Rectal smooth muscle tissue (tissue), 1 donor: ENCODE data around the gene METRN.

Experiments
- H3K27ac ChIP-seq: one replicate; pipeline ENCODE4 v1.7.0; 2013; ENCODE audit warnings: low read depth, low read length, inconsistent platforms
- H3K27me3 ChIP-seq: one replicate; pipeline ENCODE4 v1.7.0; 2013; ENCODE audit warnings: low read length; ENCODE audit not compliant: control insufficient read depth, insufficient read depth
- H3K36me3 ChIP-seq: one replicate; pipeline ENCODE4 v1.7.0; 2013; ENCODE audit warnings: low read length; ENCODE audit not compliant: control insufficient read depth, insufficient read depth
- H3K4me1 ChIP-seq: one replicate; pipeline ENCODE4 v1.7.0; 2013; ENCODE audit warnings: low read length; ENCODE audit not compliant: control insufficient read depth, insufficient read depth
- H3K4me3 ChIP-seq: one replicate; pipeline ENCODE4 v1.7.0; 2013; ENCODE audit warnings: low read length
- H3K9ac ChIP-seq: one replicate; pipeline ENCODE4 v1.7.0; 2013; ENCODE audit warnings: low read length

METRN gene

GRCh38 chr16:673399-673991 is 41.4 kb upstream of the METRN start:
- H3K4me1 ChIP-seq, result peaks cover 9% of the 10 kb centered on the region
- no peak overlapping the region for H3K27ac ChIP-seq
- H3K9ac ChIP-seq, result no peak overlapping the region
- no peaks in the 10 kb centered on the region for H3K27me3 ChIP-seq
- peaks cover 20% of the 10 kb centered on the region for H3K36me3 ChIP-seq
- no peak overlapping the region for H3K4me3 ChIP-seq

GRCh38 chr16:674214-674881 is 40.6 kb upstream of the METRN start:
- Histone ChIP-seq H3K36me3 (peaks cover 18% of the 10 kb centered on the region), H3K27ac (no peak overlapping the region), H3K27me3 (no peaks in the 10 kb centered on the region), H3K9ac (no peak overlapping the region), H3K4me3 (no peak overlapping the region), H3K4me1 (peaks cover 4% of the 10 kb centered on the region)

DNA sequence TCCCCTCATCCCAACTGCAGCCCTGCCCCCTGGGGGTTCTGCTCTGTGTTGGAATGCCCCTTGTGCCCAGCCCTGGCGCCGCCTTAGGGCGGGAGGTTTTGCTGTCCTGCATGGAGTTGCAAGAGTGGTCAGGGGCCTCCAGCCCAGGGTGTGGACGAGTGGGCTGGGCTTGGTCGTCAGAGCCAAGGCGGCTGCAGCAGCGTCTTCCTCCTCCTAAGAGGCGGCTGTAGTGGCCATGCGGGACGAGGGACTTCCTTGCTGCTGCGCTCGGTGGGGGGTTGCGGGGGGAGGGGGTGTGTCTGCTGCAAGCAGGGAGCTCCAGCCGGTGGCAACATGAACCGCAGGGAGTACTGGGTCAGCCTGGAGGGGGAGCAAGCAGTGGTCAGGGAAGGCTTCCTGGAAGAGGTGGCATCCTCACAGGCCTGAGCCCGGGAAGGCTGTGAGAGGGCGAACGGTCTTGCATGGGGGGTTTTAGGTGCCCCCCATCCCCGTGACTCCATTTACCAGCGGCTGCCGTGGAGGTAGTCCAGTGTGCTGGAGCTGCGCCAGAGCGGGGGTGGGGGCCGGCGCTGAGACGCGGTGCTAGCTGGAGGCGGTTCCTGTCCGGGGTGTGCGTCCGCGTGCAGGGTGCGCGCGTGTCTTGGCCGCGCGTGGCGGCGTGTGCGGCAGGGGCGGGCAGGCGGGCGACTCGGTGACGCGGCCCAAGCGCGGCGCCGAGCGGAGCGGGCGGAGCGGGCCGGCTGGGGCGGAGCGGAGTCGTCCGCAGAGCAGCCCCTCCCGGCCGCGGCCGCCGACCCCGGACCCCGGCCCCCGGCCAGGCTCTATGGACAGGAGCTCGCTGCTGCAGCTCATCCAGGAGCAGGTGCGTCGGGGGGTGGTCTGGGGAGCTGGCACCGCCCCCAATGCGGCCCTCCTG is 39.7 kb upstream of the METRN start, which contains the start of gene RHBDL1:
RHBDL1 (plus strand) TSS at position 704 of the 916 bp plus-strand sequence; CDS start at position 824, 120 bp downstream.
- Histone ChIP-seq H3K27ac (no peak within 1 kb of the TSS), H3K9ac (no peak within 1 kb of the TSS)

DNA sequence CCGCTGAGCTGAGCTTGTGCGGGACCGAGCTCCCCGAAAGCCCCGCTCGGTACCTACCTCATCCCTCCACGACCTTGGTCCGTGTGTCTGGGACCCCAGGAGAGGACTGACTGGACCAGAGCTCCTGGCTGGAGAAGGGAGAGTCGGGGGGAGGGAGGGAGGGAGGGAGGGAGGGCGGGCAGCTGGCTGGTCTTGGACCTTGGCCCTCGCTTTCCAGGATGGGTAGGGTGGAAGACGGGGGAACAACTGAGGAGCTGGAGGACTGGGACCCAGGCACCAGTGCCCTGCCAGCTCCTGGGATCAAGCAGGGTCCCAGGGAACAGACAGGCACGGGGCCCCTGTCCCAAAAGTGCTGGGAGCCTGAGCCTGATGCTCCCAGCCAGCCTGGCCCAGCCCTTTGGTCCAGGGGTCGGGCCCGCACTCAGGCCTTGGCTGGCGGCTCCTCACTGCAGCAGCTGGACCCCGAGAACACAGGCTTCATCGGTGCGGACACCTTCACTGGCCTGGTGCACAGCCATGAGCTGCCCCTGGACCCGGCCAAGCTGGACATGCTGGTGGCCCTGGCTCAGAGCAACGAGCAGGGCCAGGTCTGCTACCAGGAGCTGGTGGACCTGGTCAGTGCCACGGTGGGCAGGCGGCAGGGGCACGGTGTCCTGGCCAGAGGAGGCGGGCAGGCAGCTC is 38.9 kb upstream of the METRN start:
- Histone ChIP-seq H3K36me3 (peaks cover 9% of the 10 kb centered on the region), H3K9ac (no peak overlapping the region), H3K27ac (no peak overlapping the region), H3K27me3 (no peaks in the 10 kb centered on the region), H3K4me1 (peaks cover 8% of the 10 kb centered on the region), H3K4me3 (peak overlapping the region; percentile 48)

More for the DNA sequence above, 39.7 kb upstream of the METRN start, which contains the start of gene RHBDL1:
- Histone ChIP-seq H3K4me1 (peaks cover 4% of the 10 kb centered on the region), H3K4me3 (peak within 1 kb of the TSS; percentile 62), H3K36me3 (peaks cover 16% of the 10 kb centered on the region), H3K27me3 (no peaks in the 10 kb centered on the region)

GRCh38 chr16:676565-676902 is 38.4 kb upstream of the METRN start:
- Histone ChIP-seq H3K4me1 (peaks cover 12% of the 10 kb centered on the region), H3K27ac (no peak overlapping the region), H3K9ac (no peak overlapping the region), H3K36me3 (peaks cover 10% of the 10 kb centered on the region), H3K4me3 (peak overlapping the region; percentile 32), H3K27me3 (no peaks in the 10 kb centered on the region)

DNA sequence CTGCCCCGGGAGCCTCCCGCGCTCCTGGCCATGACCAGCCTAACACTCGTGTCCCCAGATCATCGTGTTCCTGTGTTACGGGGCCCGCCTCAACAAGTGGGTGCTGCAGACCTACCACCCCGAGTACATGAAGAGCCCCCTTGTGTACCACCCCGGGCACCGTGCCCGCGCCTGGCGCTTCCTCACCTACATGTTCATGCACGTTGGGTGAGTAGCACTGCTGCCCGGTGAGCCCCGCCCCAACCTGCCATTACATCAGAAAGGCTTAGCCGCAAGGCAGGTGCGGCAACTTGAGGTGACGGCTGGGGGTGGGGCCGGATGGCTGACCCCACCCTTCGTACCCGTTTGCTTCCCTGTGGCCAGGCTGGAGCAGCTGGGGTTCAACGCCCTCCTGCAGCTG is 38.0 kb upstream of the METRN start:
- H3K27ac ChIP-seq, result no peak overlapping the region
- no peak overlapping the region for H3K9ac ChIP-seq
- peaks cover 14% of the 10 kb centered on the region for H3K4me1 ChIP-seq
- H3K27me3 ChIP-seq, result no peaks in the 10 kb centered on the region
- no peak overlapping the region for H3K4me3 ChIP-seq
- H3K36me3 ChIP-seq, result peaks cover 14% of the 10 kb centered on the region

DNA sequence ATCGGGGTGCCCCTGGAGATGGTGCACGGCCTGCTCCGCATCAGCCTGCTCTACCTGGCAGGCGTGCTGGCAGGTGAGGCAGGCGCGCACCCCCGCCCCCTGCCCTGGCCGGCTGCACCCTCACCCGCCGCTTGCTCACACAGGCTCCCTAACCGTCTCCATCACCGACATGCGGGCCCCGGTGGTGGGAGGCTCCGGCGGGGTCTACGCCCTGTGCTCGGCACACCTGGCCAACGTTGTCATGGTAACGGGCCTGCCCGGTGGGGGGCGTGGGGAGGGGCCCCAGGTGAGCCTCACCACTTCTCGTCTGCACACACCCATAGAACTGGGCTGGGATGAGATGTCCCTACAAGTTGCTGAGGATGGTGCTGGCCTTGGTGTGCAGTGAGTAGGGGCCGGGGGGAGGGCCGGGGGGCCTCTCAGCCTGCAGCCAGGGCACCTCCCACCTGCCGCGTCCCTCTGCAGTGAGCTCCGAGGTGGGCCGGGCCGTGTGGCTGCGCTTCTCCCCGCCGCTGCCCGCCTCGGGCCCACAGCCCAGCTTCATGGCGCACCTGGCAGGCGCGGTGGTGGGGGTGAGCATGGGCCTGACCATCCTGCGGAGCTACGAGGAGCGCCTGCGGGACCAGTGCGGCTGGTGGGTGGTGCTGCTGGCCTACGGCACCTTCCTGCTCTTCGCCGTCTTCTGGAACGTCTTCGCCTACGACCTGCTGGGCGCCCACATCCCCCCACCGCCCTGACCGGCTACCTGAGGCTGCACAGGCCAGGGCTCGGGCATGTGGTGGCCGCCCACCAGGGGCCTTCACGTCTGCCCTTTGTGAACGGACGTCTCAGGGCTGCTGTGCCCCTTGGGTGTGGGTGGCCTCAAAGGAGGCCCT is 37.4 kb upstream of the METRN start:
- Histone ChIP-seq H3K36me3 (peaks cover 15% of the 10 kb centered on the region), H3K27ac (no peak overlapping the region), H3K4me1 (peaks cover 14% of the 10 kb centered on the region), H3K27me3 (no peaks in the 10 kb centered on the region), H3K9ac (no peak overlapping the region), H3K4me3 (no peak overlapping the region)

DNA sequence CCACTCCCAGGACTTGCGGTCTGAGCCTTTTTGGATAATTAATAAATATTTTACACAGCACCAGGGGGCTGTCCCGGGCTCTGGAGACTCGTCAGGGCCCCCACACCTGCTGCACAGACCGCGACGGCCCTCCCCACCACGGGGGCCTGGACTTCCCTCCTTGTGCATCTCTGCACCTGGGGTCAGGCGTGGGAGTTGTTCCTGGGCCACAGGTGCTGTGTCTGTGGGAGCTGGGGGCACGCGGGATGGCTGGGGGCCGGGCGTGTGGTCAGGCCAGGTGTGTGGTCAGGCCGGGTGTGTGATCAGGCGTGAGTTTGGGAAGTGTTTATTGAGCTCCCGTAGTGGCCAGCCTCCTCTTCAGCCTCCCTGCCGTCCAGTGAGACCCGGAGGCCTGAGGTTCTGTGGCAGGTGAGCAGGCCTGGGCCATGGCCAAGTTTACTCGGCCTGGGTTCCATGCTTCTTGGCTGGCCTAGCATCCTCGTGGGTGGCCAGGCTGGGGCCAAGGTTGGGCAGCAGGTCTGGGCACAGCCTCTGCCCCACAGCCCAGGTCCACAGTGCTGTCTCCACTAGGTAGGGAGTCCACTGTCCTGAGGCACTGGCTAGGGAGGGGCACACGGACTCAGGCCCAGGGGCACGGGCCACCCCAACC is 36.6 kb upstream of the METRN start:
- Histone ChIP-seq H3K36me3 (peaks cover 15% of the 10 kb centered on the region), H3K4me3 (no peak overlapping the region), H3K9ac (no peak overlapping the region), H3K27me3 (no peaks in the 10 kb centered on the region), H3K27ac (no peak overlapping the region), H3K4me1 (peaks cover 16% of the 10 kb centered on the region)

GRCh38 chr16:678858-679813 is 35.8 kb upstream of the METRN start:
- H3K27ac ChIP-seq, result peak overlapping the region; percentile 70
- H3K9ac ChIP-seq, result no peak overlapping the region
- H3K36me3 ChIP-seq, result peaks cover 15% of the 10 kb centered on the region
- peaks cover 19% of the 10 kb centered on the region for H3K4me1 ChIP-seq
- H3K4me3 ChIP-seq, result peak overlapping the region; percentile 77
- H3K27me3 ChIP-seq, result no peaks in the 10 kb centered on the region

DNA sequence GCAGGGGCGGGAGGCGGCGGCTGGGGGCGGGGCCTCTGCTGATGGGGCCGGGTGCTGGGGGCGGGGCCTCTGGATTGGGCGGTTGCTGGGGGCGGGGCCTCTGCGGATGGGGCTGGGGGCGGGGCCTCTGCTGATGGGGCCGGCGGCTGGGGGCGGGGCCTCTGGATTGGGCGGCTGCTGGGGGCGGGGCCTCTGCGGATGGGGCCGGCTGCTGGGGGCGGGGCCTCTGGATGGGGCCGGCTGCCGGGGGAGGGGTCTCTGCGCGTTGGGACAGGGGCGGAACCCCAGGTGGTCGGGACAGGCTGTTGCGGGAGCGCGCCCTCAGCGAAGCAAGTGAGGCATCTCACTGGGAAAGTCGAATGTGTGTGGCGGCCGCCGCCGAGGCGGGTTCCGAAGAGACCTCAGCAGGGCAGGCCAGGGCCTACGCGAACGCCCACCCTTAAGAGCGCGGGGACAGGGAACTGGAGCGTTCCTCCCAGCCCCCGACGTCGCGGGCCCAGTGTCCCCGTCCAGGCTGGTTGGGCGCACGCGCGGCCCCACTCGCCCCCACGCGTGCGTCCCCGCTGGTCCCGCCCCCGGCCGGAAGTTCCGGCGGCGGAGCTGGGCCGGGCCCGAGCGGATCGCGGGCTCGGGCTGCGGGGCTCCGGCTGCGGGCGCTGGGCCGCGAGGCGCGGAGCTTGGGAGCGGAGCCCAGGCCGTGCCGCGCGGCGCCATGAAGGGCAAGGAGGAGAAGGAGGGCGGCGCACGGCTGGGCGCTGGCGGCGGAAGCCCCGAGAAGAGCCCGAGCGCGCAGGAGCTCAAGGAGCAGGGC is 34.9 kb upstream of the METRN start, which contains the start of gene STUB1:
STUB1 (plus strand) TSS at position 597 of the 811 bp plus-strand sequence; CDS start at position 713, 116 bp downstream.
- peak within 1 kb of the TSS; percentile 75 for H3K9ac ChIP-seq
- H3K27me3 ChIP-seq, result no peaks in the 10 kb centered on the region
- H3K4me1 ChIP-seq, result peaks cover 18% of the 10 kb centered on the region
- H3K4me3 ChIP-seq, result peak within 1 kb of the TSS; percentile 77
- peak within 1 kb of the TSS; percentile 82 for H3K27ac ChIP-seq
- peaks cover 15% of the 10 kb centered on the region for H3K36me3 ChIP-seq
